ENCODE results near the gene CMA1.
"Not testable (repeated sequence)": the region's sequence is repeated elsewhere in the genome, so short reads cannot be mapped to it uniquely, and the experiment has no call there.

CMA1 gene

GRCh38 chr14:24508155-24508840 is at the start of gene CMA1:
Gene CMA1 (minus strand): TSS chr14:24508265. CDS start chr14:24508235, 30 bp downstream.
- ChIA-PET CTCF (no interaction called here), POLR2A (interaction anchor here (0.8 kb wide), 1 partner anchor 85 kb away, joined by 4 read pairs; no protein-coding TSS in a partner anchor)
- TF ChIP-seq FOXK2 (IDR thresholded peaks at IDR 0.05): no peak
- TF ChIP-seq ZNF384 (IDR thresholded peaks at IDR 0.05): no peak
- no peak for TF ChIP-seq ARNT (IDR thresholded peaks at IDR 0.05)
- TF ChIP-seq TARDBP (IDR thresholded peaks at IDR 0.05): no peak
- no peak for TF ChIP-seq LEF1 (IDR thresholded peaks at IDR 0.05; ENCODE audit: borderline replicate concordance)
- no peak for DNase-seq (ENCODE audit: extremely low spot score)

GRCh38 chr14:24556756-24557155 is 48.7 kb upstream of the CMA1 start:
- no peak for DNase-seq (ENCODE audit: extremely low spot score)
- ChIA-PET CTCF (no interaction called here), POLR2A (no interaction called here)
- TF ChIP-seq BHLHE40 (IDR thresholded peaks at IDR 0.05; ENCODE audit: borderline replicate concordance): no peak

GRCh38 chr14:24549064-24549463 is 41.0 kb upstream of the CMA1 start:
- CTCF ChIA-PET; DNase-seq (ENCODE audit: extremely low spot score); POLR2A ChIA-PET: not testable (repeated sequence)

- CTCF ChIA-PET: no interaction called here
- TF ChIP-seq LEF1 (IDR thresholded peaks at IDR 0.05; ENCODE audit: borderline replicate concordance): no peak
- no peak for TF ChIP-seq FOXK2 (IDR thresholded peaks at IDR 0.05)
- TF ChIP-seq NFRKB (IDR thresholded peaks at IDR 0.05): no peak
- TF ChIP-seq SUZ12 (IDR thresholded peaks at IDR 0.05): no peak
- TF ChIP-seq TARDBP (IDR thresholded peaks at IDR 0.05): no peak
- TF ChIP-seq CTBP1 (IDR thresholded peaks at IDR 0.05; ENCODE audit: borderline replicate concordance): no peak
- no peak for TF ChIP-seq FOXM1 (IDR thresholded peaks at IDR 0.05; ENCODE audit: borderline replicate concordance)
- no peak for TF ChIP-seq BHLHE40 (IDR thresholded peaks at IDR 0.05; ENCODE audit: borderline replicate concordance)
- DNase-seq (ENCODE audit: extremely low spot score): no peak
- POLR2A ChIA-PET: no interaction called here
These were observed 34.4 kb upstream of the CMA1 start for GRCh38 chr14:24542346-24542936.

- ChIA-PET POLR2A (interaction anchor here (0.8 kb wide), 1 partner anchor 10 kb away, joined by 3 read pairs; no protein-coding TSS in a partner anchor), CTCF (interaction anchor here (0.5 kb wide), 1 partner anchor 498 kb away, joined by 3 read pairs; no protein-coding TSS in a partner anchor)
- DNase-seq (ENCODE audit: extremely low spot score): no peak
- TF ChIP-seq FOXA1 (IDR thresholded peaks at IDR 0.05): no peak
- no peak for TF ChIP-seq PKNOX1 (IDR thresholded peaks at IDR 0.05)
- no peak for TF ChIP-seq NFRKB (IDR thresholded peaks at IDR 0.05)
- no peak for TF ChIP-seq SUZ12 (IDR thresholded peaks at IDR 0.05)
- no peak for TF ChIP-seq L3MBTL2 (conservative IDR thresholded peaks at IDR 0.05)
- no peak for TF ChIP-seq TARDBP (IDR thresholded peaks at IDR 0.05)
- TF ChIP-seq BHLHE40 (IDR thresholded peaks at IDR 0.05; ENCODE audit: borderline replicate concordance): no peak
- no peak for TF ChIP-seq CTBP1 (IDR thresholded peaks at IDR 0.05; ENCODE audit: borderline replicate concordance)
- no peak for TF ChIP-seq LEF1 (IDR thresholded peaks at IDR 0.05; ENCODE audit: borderline replicate concordance)
These were observed 27.7 kb upstream of the CMA1 start for GRCh38 chr14:24535737-24536136.

- TF ChIP-seq PKNOX1 (IDR thresholded peaks at IDR 0.05): no peak
- TF ChIP-seq CTBP1 (IDR thresholded peaks at IDR 0.05; ENCODE audit: borderline replicate concordance): no peak
- no peak for TF ChIP-seq NFRKB (IDR thresholded peaks at IDR 0.05)
- no peak for TF ChIP-seq SP1 (IDR thresholded peaks at IDR 0.05)
- TF ChIP-seq ZNF384 (IDR thresholded peaks at IDR 0.05): no peak
- TF ChIP-seq LEF1 (IDR thresholded peaks at IDR 0.05; ENCODE audit: borderline replicate concordance): no peak
- TF ChIP-seq FOXM1 (IDR thresholded peaks at IDR 0.05; ENCODE audit: borderline replicate concordance): no peak
- TF ChIP-seq FOXK2 (IDR thresholded peaks at IDR 0.05): no peak
- TF ChIP-seq TARDBP (IDR thresholded peaks at IDR 0.05): no peak
- TF ChIP-seq FOXA1 (IDR thresholded peaks at IDR 0.05): no peak
- no peak for TF ChIP-seq ARNT (IDR thresholded peaks at IDR 0.05)
- TF ChIP-seq SUZ12 (IDR thresholded peaks at IDR 0.05): no peak
- TF ChIP-seq HDGF (IDR thresholded peaks at IDR 0.05; ENCODE audit: borderline replicate concordance): no peak
- no peak for TF ChIP-seq L3MBTL2 (conservative IDR thresholded peaks at IDR 0.05)
- no peak for TF ChIP-seq ELF4 (IDR thresholded peaks at IDR 0.05)
- TF ChIP-seq BHLHE40 (IDR thresholded peaks at IDR 0.05; ENCODE audit: borderline replicate concordance): no peak
- CTCF ChIA-PET: no interaction called here
- POLR2A ChIA-PET: no interaction called here
- DNase-seq (ENCODE audit: extremely low spot score): no peak
These were observed 26.2 kb upstream of the CMA1 start for GRCh38 chr14:24534286-24534685.

- POLR2A ChIA-PET; DNase-seq (ENCODE audit: extremely low spot score): not testable (repeated sequence)
- CTCF ChIA-PET: interaction anchor here (0.7 kb wide), 1 partner anchor 45 kb away, joined by 3 read pairs; no protein-coding TSS in a partner anchor
These were observed 18.0 kb upstream of the CMA1 start for GRCh38 chr14:24525877-24526620.

Data from HEK293T (cell line).